Activated CD8-positive, alpha-beta memory T cell treated with anti-CD3 and anti-CD28 coated beads, Interleukin-2, amount 10 ng/mL, durations not matched to agents 7 days and 5 days (primary cell): Measurements from ENCODE around the gene NAGLU. TPM values are rescaled to one million over a fixed set of nuclear protein-coding genes. Genes with fewer than 3 reads are reported as not detected.

Source experiments
- ATAC-seq: fragments of 150-1000 bp; cut with Tn5 transposase; one replicate; pipeline ENCODE4 v1.10.0; 2021; ENCODE audit warnings: moderate library complexity
- CTCF ChIA-PET: fragments of 350-600 bp; sonication (Branson Sonifier 250); formaldehyde crosslinking; loops from one replicate; lab custom pipeline; 2021; ENCODE audit warnings: antibody characterized with exemption; lab: Charles Lee
- DNase-seq: peaks from one replicate; pipeline ENCODE4 v3.0.0-alpha.2; 2020
- H3K27ac Mint-ChIP-seq: one replicate; pipeline ENCODE4 v1.8.0; 2021; ENCODE audit warnings: mild to moderate bottlenecking, mixed read lengths
- H3K27me3 Mint-ChIP-seq: one replicate; pipeline ENCODE4 v1.8.0; 2021; ENCODE audit warnings: mixed read lengths
- H3K36me3 Mint-ChIP-seq: one replicate; pipeline ENCODE4 v1.8.0; 2021; ENCODE audit warnings: mild to moderate bottlenecking, mixed read lengths
- H3K4me1 Mint-ChIP-seq: one replicate; pipeline ENCODE4 v1.8.0; 2021; ENCODE audit warnings: mixed read lengths
- H3K4me3 Mint-ChIP-seq: one replicate; pipeline ENCODE4 v1.8.0; 2021; ENCODE audit warnings: mild to moderate bottlenecking, moderate library complexity, mixed read lengths
- H3K9me3 Mint-ChIP-seq: one replicate; pipeline ENCODE4 v1.8.0; 2022; ENCODE audit warnings: low read depth, mixed read lengths
- total RNA-seq, 2 experiments: library from RNA; stranded (reverse); gene quantifications; one replicate each; pipeline ENCODE4 v1.2.3, GENCODE V29; 2021

The NAGLU gene
- 10 to 100 TPM; 18.2 to 19.4 TPM for total RNA-seq

DNA sequence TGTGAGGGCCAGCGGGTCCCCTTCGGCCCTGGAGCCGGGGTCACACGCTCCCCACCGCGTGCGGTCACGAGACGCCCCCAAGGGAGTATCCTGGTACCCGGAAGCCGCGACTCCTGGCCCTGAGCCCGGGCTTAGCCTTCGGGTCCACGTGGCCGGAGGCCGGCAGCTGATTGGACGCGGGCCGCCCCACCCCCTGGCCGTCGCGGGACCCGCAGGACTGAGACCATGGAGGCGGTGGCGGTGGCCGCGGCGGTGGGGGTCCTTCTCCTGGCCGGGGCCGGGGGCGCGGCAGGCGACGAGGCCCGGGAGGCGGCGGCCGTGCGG lies at the start of gene NAGLU:
Gene NAGLU, plus strand, starts transcription at position 194 of the 324 bp plus-strand sequence. Its CDS starts 32 bp downstream, at position 226.
- DNase-seq (peak; percentile 93), ATAC-seq (peak; percentile 95)
- H3K4me3 Mint-ChIP-seq: peak within 1 kb of the TSS; percentile 84
- H3K27ac Mint-ChIP-seq: peak within 1 kb of the TSS; percentile 84
- peaks cover 10% of the 10 kb centered on the region for H3K36me3 Mint-ChIP-seq
- no peaks in the 10 kb centered on the region for H3K9me3 Mint-ChIP-seq
- peaks cover 15% of the 10 kb centered on the region for H3K27me3 Mint-ChIP-seq
- peaks cover 47% of the 10 kb centered on the region for H3K4me1 Mint-ChIP-seq
- CTCF ChIA-PET: interaction anchor here (0.9 to 3.5 kb wide), 12 partner anchors 9 to 355 kb away, joined by 3 to 24 read pairs (median 5); partner anchors contain the start of genes KCNH4 and PSMC3IP

DNA sequence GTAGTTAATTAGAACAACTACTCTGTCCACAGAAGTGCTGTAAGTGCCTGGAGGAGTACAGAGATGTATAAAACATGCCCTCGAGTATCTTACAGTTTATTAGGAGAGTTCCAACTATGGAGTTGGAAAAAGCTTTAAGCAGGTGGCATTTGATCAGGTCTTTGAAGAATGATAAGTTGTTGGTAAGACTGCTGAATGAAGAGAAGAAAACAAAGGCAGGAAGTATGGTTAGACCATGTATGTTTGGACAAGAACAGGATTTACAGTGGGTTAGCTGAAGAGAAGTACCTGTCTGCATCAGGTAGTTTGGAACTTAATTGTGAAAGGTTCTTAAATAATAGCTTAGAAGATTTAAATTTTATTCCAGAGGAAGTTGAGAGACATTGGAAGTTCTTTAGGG lies 48.0 kb upstream of the NAGLU start:
- H3K4me1 Mint-ChIP-seq: peaks cover 27% of the 10 kb centered on the region
- no peak overlapping the region for H3K4me3 Mint-ChIP-seq
- no peak for DNase-seq

DNA sequence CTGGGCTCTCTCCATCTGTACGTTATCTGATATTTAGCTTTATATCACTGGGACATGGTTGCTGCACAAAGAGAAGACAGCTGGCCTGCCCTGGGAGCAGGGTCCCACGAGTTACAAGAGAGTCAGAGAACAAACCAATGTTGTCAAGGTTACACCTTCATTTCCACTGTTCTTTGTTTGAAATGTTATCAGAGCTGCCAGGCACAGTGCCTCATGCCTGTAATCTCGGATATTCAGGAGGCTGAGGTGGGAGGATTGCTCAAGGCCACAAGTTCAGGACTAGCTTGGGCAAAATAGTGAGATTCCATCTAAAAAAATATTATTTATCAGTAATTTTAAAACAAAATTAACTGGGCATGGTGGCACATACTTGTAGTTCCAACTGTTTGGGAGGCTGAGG lies 42.7 kb upstream of the NAGLU start:
- Mint-ChIP-seq H3K4me3 (no peak overlapping the region), H3K36me3 (peaks cover 7% of the 10 kb centered on the region), H3K9me3 (no peaks in the 10 kb centered on the region), H3K4me1 (peaks cover 12% of the 10 kb centered on the region), H3K27ac (no peak overlapping the region), H3K27me3 (peaks cover 9% of the 10 kb centered on the region)
- DNase-seq (no peak), ATAC-seq (no peak)
- CTCF ChIA-PET: interaction anchor here (0.8 to 1.6 kb wide), 2 partner anchors 27 to 310 kb away, joined by 3 to 7 read pairs; no protein-coding TSS in a partner anchor

More for the DNA sequence above, 48.0 kb upstream of the NAGLU start:
- ATAC-seq: no peak
- H3K9me3 Mint-ChIP-seq: no peaks in the 10 kb centered on the region
- CTCF ChIA-PET: interaction anchor here (0.8 to 1.8 kb wide), 3 partner anchors 28 to 90 kb away, joined by 3 to 4 read pairs (median 3); no protein-coding TSS in a partner anchor
- peaks cover 16% of the 10 kb centered on the region for H3K36me3 Mint-ChIP-seq
- peak overlapping the region; percentile 29 for H3K27ac Mint-ChIP-seq
- peaks cover 21% of the 10 kb centered on the region for H3K27me3 Mint-ChIP-seq

DNA sequence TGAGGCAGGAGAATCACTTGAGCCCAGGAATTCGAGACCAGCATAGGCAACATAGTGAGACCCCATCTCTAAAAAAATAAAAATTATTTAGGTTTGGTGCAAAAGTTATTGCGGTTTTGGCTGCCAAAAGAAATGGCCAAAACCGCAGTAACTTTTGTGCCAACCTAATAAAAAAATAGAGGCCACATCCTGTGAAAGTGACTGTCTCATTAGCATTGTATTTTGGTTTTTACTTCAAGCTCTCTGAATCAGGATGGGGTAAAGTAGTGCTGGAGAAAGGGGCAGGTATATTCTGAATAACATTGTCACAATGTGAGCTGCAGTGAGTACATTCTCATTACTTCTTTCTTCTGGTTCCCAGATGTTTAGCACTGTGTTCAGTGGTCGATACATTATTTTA lies 41.4 kb upstream of the NAGLU start:
- ATAC-seq (no peak), DNase-seq (no peak)
- CTCF ChIA-PET: interaction anchor here (0.6 to 1.6 kb wide), 4 partner anchors 10 to 759 kb away, joined by 3 to 7 read pairs (median 4); no protein-coding TSS in a partner anchor
- Mint-ChIP-seq H3K4me1 (peaks cover 10% of the 10 kb centered on the region), H3K4me3 (no peak overlapping the region), H3K9me3 (no peaks in the 10 kb centered on the region), H3K27ac (no peak overlapping the region), H3K36me3 (peaks cover 2% of the 10 kb centered on the region), H3K27me3 (peaks cover 5% of the 10 kb centered on the region)

DNA sequence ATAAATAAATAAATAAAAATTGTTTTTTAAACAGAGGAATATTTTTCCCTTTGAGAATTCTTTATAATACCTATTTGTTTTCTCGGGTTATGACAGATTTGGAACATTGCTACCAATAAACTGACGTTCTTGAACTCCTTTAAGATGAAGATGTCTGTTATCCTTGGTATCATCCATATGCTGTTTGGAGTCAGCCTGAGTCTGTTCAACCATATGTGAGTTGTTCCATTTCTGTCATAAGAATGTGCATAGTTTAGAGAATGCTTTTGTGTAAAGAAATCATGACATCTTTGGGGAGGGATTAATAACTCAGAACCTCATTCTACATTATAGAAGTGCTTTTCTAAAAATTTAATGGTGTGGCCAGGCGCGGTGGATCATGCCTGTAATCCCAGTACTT lies 37.2 kb upstream of the NAGLU start:
- H3K27me3 Mint-ChIP-seq: peaks cover 4% of the 10 kb centered on the region
- no peaks in the 10 kb centered on the region for H3K9me3 Mint-ChIP-seq
- no peaks in the 10 kb centered on the region for H3K36me3 Mint-ChIP-seq
- no peak overlapping the region for H3K27ac Mint-ChIP-seq
- no peak overlapping the region for H3K4me3 Mint-ChIP-seq
- H3K4me1 Mint-ChIP-seq: peaks cover 10% of the 10 kb centered on the region
- ATAC-seq (no peak), DNase-seq (no peak)
- CTCF ChIA-PET: no interaction called here

DNA sequence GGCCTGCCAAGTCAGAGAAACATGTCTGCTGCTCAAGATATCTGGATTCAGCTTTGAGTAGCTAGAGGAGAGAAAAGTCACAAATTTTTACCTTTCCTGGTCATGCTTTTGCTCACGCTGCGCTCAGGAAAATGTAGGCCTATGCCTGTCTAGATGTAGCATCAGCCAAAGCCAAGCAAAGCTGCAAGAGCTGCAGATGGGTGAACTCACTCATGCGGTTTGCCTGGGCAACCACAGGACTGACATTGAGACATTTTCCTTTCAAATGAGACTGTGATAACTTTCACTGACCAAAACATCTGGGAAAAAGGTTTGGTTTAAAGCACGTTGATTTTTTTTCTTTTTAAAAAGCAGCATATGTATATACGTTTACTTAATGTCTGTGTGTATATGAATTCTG lies 34.0 kb upstream of the NAGLU start:
- peaks cover 6% of the 10 kb centered on the region for H3K27me3 Mint-ChIP-seq
- CTCF ChIA-PET: no interaction called here
- DNase-seq (no peak), ATAC-seq (no peak)
- H3K9me3 Mint-ChIP-seq: no peaks in the 10 kb centered on the region
- no peaks in the 10 kb centered on the region for H3K4me1 Mint-ChIP-seq
- H3K27ac Mint-ChIP-seq: no peak overlapping the region
- no peak overlapping the region for H3K4me3 Mint-ChIP-seq
- H3K36me3 Mint-ChIP-seq: no peaks in the 10 kb centered on the region

DNA sequence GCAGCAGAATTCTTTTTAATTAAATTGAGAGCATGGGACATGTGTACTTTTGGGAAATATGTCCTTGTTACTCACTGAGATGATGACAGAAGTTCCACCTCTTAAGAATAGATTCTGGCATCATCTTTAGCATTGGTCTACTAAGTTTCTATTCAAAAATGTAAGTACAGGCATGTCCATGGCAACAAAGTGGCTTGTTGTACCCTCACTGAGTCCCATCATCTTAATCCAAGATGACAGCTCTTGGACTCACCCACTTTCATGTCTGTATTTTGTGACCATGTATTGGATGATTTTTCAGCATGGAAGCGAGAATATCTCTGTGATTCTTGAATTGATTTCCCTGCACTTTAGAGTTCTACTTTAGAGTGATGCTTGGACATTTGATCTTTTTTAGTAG lies 33.1 kb upstream of the NAGLU start:
- no peaks in the 10 kb centered on the region for H3K4me1 Mint-ChIP-seq
- CTCF ChIA-PET: no interaction called here

DNA sequence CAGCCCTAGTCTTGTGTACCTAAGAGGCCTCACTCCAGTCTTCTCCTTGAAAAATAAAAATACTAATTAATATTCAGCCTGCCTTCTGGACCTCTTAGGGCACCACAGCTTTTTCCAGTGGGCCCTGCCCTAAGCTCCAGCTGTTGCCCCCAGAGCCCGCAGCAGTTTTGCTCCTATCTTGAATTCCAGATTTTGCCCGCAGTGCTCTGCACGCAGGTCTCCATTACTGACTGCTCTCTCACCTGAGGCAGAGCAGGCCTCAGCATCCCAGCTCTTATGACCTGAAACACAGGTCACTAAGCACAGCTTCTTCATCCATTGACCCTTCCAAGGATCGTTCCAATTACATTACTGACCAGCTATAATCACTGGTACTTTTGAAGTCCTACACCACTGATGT lies 28.4 kb upstream of the NAGLU start:
- DNase-seq: no peak
- Mint-ChIP-seq H3K9me3 (no peaks in the 10 kb centered on the region), H3K4me3 (no peak overlapping the region), H3K4me1 (no peaks in the 10 kb centered on the region), H3K36me3 (no peaks in the 10 kb centered on the region), H3K27ac (no peak overlapping the region), H3K27me3 (peaks cover 24% of the 10 kb centered on the region)
- CTCF ChIA-PET: interaction anchor here (1.0 to 1.2 kb wide), 2 partner anchors 13 to 104 kb away, joined by 3 read pairs; no protein-coding TSS in a partner anchor
- ATAC-seq: no peak

More for the DNA sequence above, 33.1 kb upstream of the NAGLU start:
- Mint-ChIP-seq H3K36me3 (no peaks in the 10 kb centered on the region), H3K4me3 (no peak overlapping the region), H3K27ac (no peak overlapping the region), H3K9me3 (no peaks in the 10 kb centered on the region), H3K27me3 (peaks cover 9% of the 10 kb centered on the region)
- DNase-seq: no peak
- ATAC-seq: no peak

DNA sequence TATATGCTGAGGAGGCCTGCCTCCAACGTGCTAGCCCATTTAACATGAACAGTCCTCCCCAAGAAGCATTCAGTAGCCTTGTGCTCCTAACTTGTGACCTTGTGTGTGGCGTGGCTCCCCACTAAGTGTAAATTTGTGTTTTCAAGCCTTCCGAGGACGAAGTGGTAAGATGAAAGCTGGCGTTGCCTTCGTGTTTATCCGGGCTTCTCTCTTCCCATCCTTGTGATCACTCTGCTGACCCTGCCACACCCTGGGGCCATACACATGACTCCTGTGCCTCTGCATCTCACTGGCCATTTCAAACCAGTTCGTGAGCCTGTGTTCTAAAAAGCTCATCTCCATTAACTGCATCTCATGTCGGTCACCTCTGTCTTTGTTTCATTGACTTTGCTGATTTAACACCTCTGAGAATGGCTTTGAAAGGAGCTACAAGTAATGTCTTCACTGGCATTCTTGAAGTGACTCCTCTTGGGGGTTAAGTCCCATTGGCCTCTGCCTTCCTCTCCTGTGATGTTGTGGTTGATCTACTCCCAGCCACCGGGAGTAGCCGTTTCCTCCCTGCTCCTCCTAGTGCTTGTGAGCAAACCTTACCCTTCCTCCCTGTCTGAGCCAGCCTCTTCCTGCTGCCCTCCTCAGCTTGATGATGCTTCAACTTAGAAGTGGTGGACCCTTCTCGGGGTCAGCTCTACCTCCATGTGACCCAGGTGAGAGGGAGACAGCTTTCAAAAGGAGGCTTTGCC lies 27.4 kb upstream of the NAGLU start:
- CTCF ChIA-PET: interaction anchor here (1.2 kb wide), 1 partner anchor 105 kb away, joined by 3 read pairs; no protein-coding TSS in a partner anchor
- no peaks in the 10 kb centered on the region for H3K9me3 Mint-ChIP-seq

DNA sequence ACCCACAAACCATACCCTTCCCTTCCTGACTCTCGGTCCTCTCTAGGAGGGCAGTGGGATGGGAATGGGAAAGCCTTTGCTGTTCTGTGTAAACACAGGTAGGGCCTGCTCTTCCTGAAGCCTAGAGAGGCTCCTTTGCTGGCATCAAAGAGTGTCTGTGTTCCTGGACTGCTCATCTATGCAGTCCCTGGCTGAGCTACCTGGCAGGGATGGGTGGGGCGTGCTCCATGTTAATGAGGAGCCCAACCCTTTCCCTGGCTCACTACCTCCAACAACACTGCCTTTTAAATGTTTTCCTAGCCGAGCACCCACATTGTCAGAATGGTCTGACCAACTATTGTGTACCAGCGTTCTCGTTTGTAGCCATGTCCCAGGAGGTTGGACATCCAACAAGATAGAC lies 26.6 kb upstream of the NAGLU start:
- H3K9me3 Mint-ChIP-seq: no peaks in the 10 kb centered on the region
- no peaks in the 10 kb centered on the region for H3K36me3 Mint-ChIP-seq
- ATAC-seq: no peak

More for the DNA sequence above, 27.4 kb upstream of the NAGLU start:
- no peaks in the 10 kb centered on the region for H3K36me3 Mint-ChIP-seq
- H3K27me3 Mint-ChIP-seq: peaks cover 26% of the 10 kb centered on the region
- no peak for ATAC-seq
- DNase-seq: no peak
- H3K4me3 Mint-ChIP-seq: no peak overlapping the region
- H3K4me1 Mint-ChIP-seq: no peaks in the 10 kb centered on the region
- no peak overlapping the region for H3K27ac Mint-ChIP-seq

DNA sequence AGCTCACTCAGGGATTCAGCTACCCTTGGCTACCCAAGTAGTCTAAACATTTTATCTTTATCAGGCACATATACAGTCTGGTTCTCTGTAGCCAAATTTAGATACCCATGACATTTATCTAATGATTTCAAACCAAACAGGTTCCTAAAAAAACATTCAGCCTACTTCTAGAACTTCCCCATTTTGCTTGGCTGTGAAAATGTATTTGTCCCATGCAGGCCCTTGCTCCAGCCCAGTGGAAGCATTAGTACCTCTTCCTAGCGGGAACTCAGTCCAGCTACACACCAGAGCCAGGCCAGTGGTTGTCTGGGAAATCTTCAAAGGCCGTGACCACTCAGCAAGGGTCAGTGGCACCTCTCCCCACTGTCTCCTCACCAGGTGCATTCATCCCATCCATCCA lies 26.2 kb upstream of the NAGLU start:
- no peak for DNase-seq
- H3K4me3 Mint-ChIP-seq: no peak overlapping the region
- CTCF ChIA-PET: interaction anchor here (2.5 kb wide), 1 partner anchor 11 kb away, joined by 11 read pairs; no protein-coding TSS in a partner anchor
- ATAC-seq: no peak
- H3K27me3 Mint-ChIP-seq: peaks cover 24% of the 10 kb centered on the region
- H3K9me3 Mint-ChIP-seq: no peaks in the 10 kb centered on the region
- H3K36me3 Mint-ChIP-seq: no peaks in the 10 kb centered on the region
- H3K27ac Mint-ChIP-seq: no peak overlapping the region
- H3K4me1 Mint-ChIP-seq: no peaks in the 10 kb centered on the region

More for the DNA sequence above, 26.6 kb upstream of the NAGLU start:
- H3K4me3 Mint-ChIP-seq: no peak overlapping the region
- no peak overlapping the region for H3K27ac Mint-ChIP-seq
- H3K4me1 Mint-ChIP-seq: no peaks in the 10 kb centered on the region
- peaks cover 24% of the 10 kb centered on the region for H3K27me3 Mint-ChIP-seq
- CTCF ChIA-PET: no interaction called here
- DNase-seq: no peak

DNA sequence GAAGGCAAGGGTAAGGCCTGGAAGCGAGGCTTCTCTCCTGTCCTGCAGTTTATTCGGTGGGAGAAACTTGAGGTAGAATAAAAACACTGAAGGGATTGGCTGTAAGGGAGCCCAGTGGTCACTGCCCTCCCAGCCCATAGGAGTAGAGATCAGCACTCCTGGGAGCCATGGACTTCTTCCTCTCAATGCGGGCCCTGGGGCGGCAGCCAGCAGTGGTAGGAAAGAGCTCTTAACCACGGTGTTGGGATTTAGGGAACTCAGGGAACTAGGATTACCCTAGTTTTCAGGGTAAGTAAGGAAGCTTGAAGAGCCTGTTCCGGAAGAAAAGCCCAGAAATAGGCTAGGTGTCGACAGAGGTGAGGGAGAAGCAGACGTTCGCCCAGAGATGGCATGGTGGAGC lies 23.8 kb upstream of the NAGLU start:
- peaks cover 24% of the 10 kb centered on the region for H3K27me3 Mint-ChIP-seq
- DNase-seq: no peak
- CTCF ChIA-PET: interaction anchor here (0.5 to 2.5 kb wide), 4 partner anchors 8 to 106 kb away, joined by 3 to 11 read pairs (median 4); no protein-coding TSS in a partner anchor
- H3K9me3 Mint-ChIP-seq: no peaks in the 10 kb centered on the region
- no peak overlapping the region for H3K4me3 Mint-ChIP-seq
- H3K36me3 Mint-ChIP-seq: no peaks in the 10 kb centered on the region
- H3K27ac Mint-ChIP-seq: no peak overlapping the region
- ATAC-seq: no peak
- no peaks in the 10 kb centered on the region for H3K4me1 Mint-ChIP-seq

DNA sequence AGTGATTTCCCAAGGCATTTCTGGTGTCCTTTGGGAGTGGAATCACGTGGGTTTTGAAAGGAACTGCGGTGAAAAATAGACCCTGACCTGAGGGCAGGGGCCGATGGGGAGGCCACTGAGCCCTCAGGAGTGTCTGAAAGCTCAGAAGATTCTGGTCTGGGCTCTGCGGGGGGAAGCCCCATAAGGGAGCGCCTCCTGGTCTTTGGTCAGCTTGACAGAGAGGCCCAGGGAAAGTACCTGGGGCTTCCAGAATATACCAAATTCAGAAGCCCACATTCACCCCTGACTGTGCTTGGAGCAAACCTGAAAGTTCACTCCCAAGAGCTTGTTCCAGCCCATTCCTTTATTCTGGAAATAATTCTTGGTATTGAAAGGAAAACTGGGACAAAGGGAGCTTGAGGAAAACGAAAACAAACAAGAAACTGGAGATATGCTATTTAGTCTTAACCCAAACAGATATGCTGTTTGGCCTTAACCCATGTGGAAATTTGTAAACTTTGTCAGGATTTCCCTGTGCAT lies 23.2 kb upstream of the NAGLU start:
- Mint-ChIP-seq H3K27me3 (peaks cover 24% of the 10 kb centered on the region), H3K27ac (no peak overlapping the region), H3K36me3 (no peaks in the 10 kb centered on the region), H3K9me3 (no peaks in the 10 kb centered on the region), H3K4me1 (no peaks in the 10 kb centered on the region), H3K4me3 (no peak overlapping the region)
- ATAC-seq (no peak), DNase-seq (no peak)
- CTCF ChIA-PET: interaction anchor here (1.0 to 1.3 kb wide), 2 partner anchors 22 to 107 kb away, joined by 3 read pairs; no protein-coding TSS in a partner anchor
